ENCODE results near the gene IGSF21. TPM values are rescaled to one million over a fixed set of nuclear protein-coding genes. Genes with fewer than 3 reads are reported as not detected.

The IGSF21 gene
- polyA plus RNA-seq, 1 donor (not counting 4 experiments of a cell fraction or from before 2014, with no cell fraction given) = not detected

GRCh38 chr1:18244762-18245161, 137.2 kb downstream of the IGSF21 start:
- Histone ChIP-seq H3K36me3 (ENCODE audit: control insufficient read depth in 2 of 2, extremely low read depth in 1 of 2, insufficient read depth in 2 of 2, low read length in 2 of 2) (no peaks in the 10 kb centered on the region), H3K27me3 (ENCODE audit: control insufficient read depth, extremely low read depth, insufficient read depth, low read length) (no peaks in the 10 kb centered on the region), H3K9ac (ENCODE audit: control insufficient read depth, extremely low read depth, insufficient read depth, low read length) (no peak overlapping the region), H3K4me3 (ENCODE audit: control insufficient read depth in 2 of 3, extremely low read depth in 1 of 3, insufficient read depth in 2 of 3, low read depth in 1 of 3, low read length in 3 of 3) (no peak overlapping the region), H3K9me1 (ENCODE audit: control insufficient read depth, extremely low read depth, insufficient read depth, low read length) (no peaks in the 10 kb centered on the region), H3K4me2 (ENCODE audit: control insufficient read depth, extremely low read depth, insufficient read depth, low read depth, low read length) (no peak overlapping the region), H3K4me1 (ENCODE audit: control insufficient read depth, extremely low read depth, insufficient read depth, low read length) (no peaks in the 10 kb centered on the region), H3K27ac (ENCODE audit: control insufficient read depth, insufficient read depth, low read length) (no peak overlapping the region), H3K9me3 (ENCODE audit: control insufficient read depth, low read depth, low read length) (no peaks in the 10 kb centered on the region), H3K79me2 (ENCODE audit: control insufficient read depth, insufficient read depth, low read length) (no peaks in the 10 kb centered on the region), H4K20me1 (ENCODE audit: control insufficient read depth, extremely low read depth, insufficient read depth, low read length) (no peaks in the 10 kb centered on the region), H2AFZ (ENCODE audit: control insufficient read depth, low read length) (no peak overlapping the region)
- DNase-seq (ENCODE audit: low read depth, low spot score) (no peak), FAIRE-seq (no peak)
- dilution Hi-C loops (cut with MboI; ENCODE audit: extremely low pct_ligation_motif_present, low sequenced_read_pairs) = no loop called here
- TF ChIP-seq CTCF (optimal IDR thresholded peaks at IDR 0.05 in 1 of 3, IDR thresholded peaks at IDR 0.05 in 1 of 3, conservative IDR thresholded peaks at IDR 0.05 in 1 of 3; ENCODE audit: extremely low read depth in 1 of 3, insufficient read depth in 2 of 3, low read length in 3 of 3) = no peak
- TF ChIP-seq EZH2 (IDR thresholded peaks at IDR 0.05; ENCODE audit: low read length) = no peak

GRCh38 chr1:18245647-18246046, 138.0 kb downstream of the IGSF21 start:
- no peak overlapping the region for H3K27ac ChIP-seq (ENCODE audit: control insufficient read depth, insufficient read depth, low read length)
- no peak overlapping the region for H3K4me3 ChIP-seq (ENCODE audit: control insufficient read depth in 2 of 3, extremely low read depth in 1 of 3, insufficient read depth in 2 of 3, low read depth in 1 of 3, low read length in 3 of 3)
- no peaks in the 10 kb centered on the region for H3K79me2 ChIP-seq (ENCODE audit: control insufficient read depth, insufficient read depth, low read length)
- H3K4me1 ChIP-seq (ENCODE audit: control insufficient read depth, extremely low read depth, insufficient read depth, low read length) = no peaks in the 10 kb centered on the region
- FAIRE-seq = no peak
- DNase-seq (ENCODE audit: low read depth, low spot score) = no peak
- H3K27me3 ChIP-seq (ENCODE audit: control insufficient read depth, extremely low read depth, insufficient read depth, low read length) = no peaks in the 10 kb centered on the region
- H3K9ac ChIP-seq (ENCODE audit: control insufficient read depth, extremely low read depth, insufficient read depth, low read length) = no peak overlapping the region
- H3K9me3 ChIP-seq (ENCODE audit: control insufficient read depth, low read depth, low read length) = no peaks in the 10 kb centered on the region
- H3K4me2 ChIP-seq (ENCODE audit: control insufficient read depth, extremely low read depth, insufficient read depth, low read depth, low read length) = no peak overlapping the region
- H2AFZ ChIP-seq (ENCODE audit: control insufficient read depth, low read length) = no peak overlapping the region
- H4K20me1 ChIP-seq (ENCODE audit: control insufficient read depth, extremely low read depth, insufficient read depth, low read length) = no peaks in the 10 kb centered on the region
- TF ChIP-seq EZH2 (IDR thresholded peaks at IDR 0.05; ENCODE audit: low read length) = no peak
- TF ChIP-seq CTCF (optimal IDR thresholded peaks at IDR 0.05 in 1 of 3, IDR thresholded peaks at IDR 0.05 in 1 of 3, conservative IDR thresholded peaks at IDR 0.05 in 1 of 3; ENCODE audit: extremely low read depth in 1 of 3, insufficient read depth in 2 of 3, low read length in 3 of 3) = no peak
- H3K9me1 ChIP-seq (ENCODE audit: control insufficient read depth, extremely low read depth, insufficient read depth, low read length) = no peaks in the 10 kb centered on the region
- dilution Hi-C loops (cut with MboI; ENCODE audit: extremely low pct_ligation_motif_present, low sequenced_read_pairs) = no loop called here
- no peaks in the 10 kb centered on the region for H3K36me3 ChIP-seq (ENCODE audit: control insufficient read depth in 2 of 2, extremely low read depth in 1 of 2, insufficient read depth in 2 of 2, low read length in 2 of 2)

Measured in keratinocyte (primary cell).